HepG2 (cell line): Measurements from ENCODE around the gene PLXNC1. TPM values are rescaled to one million over a fixed set of nuclear protein-coding genes. Genes with fewer than 3 reads are reported as not detected.
A peak's percentile ranks its signal among the peaks of the same experiment; 100 is the strongest.

ENCODE experiments used
- CCDC6 ChIP-seq: sonication (generic); formaldehyde crosslinking; IDR thresholded peaks from 2 replicates; pipeline ENCODE4 v1.8.1; 2022; ENCODE audit warnings: mild to moderate bottlenecking, missing genetic modification reagents, moderate library complexity
- E2F5 ChIP-seq: sonication (generic); formaldehyde crosslinking; conservative IDR thresholded peaks from 2 replicates; pipeline ENCODE4 v1.4.0; 2020; ENCODE audit warnings: missing genetic modification reagents
- FOSL2 ChIP-seq: sonication (generic); formaldehyde crosslinking; IDR thresholded peaks from 2 replicates; pipeline ENCODE4 v1.4.0; 2020; ENCODE audit warnings: missing genetic modification reagents
- ISL2 ChIP-seq: sonication (generic); formaldehyde crosslinking; IDR thresholded peaks from 2 replicates; pipeline ENCODE4 v1.5.0; 2020; ENCODE audit warnings: missing genetic modification reagents
- MED1 ChIP-seq: sonication (generic); formaldehyde crosslinking; IDR thresholded peaks from 2 replicates; pipeline ENCODE4 v1.4.0; 2020; ENCODE audit warnings: missing genetic modification reagents
- MYNN ChIP-seq: sonication (generic); formaldehyde crosslinking; IDR thresholded peaks from 2 replicates; pipeline ENCODE4 v1.4.0; 2020; ENCODE audit warnings: mild to moderate bottlenecking, low read depth, missing genetic modification reagents
- NBN ChIP-seq: fragments of 450-650 bp; conservative IDR thresholded peaks from 2 replicates; pipeline ENCODE4 v1.6.1; 2017
- NR2F6 ChIP-seq, 2 experiments: IDR thresholded peaks; 2 replicates each; pipeline ENCODE4 v1.6.1; 2016; ENCODE audit warnings: antibody characterized with exemption in 1 of 2, mild to moderate bottlenecking in 1 of 2
- PAXIP1 ChIP-seq: sonication (generic); formaldehyde crosslinking; conservative IDR thresholded peaks from 2 replicates; pipeline ENCODE4 v1.4.0; 2020; ENCODE audit warnings: mild to moderate bottlenecking, missing genetic modification reagents, moderate library complexity
- SKI ChIP-seq: fragments of 450-650 bp; IDR thresholded peaks from one replicate; pipeline ENCODE4 v1.6.1; 2018; ENCODE audit warnings: mild to moderate bottlenecking; ENCODE audit not compliant: partially characterized antibody
- TEAD2 ChIP-seq: sonication (generic); formaldehyde crosslinking; IDR thresholded peaks from 2 replicates; pipeline ENCODE4 v1.9.0; 2021; ENCODE audit warnings: missing genetic modification reagents
- ZFP37 ChIP-seq: sonication (generic); formaldehyde crosslinking; IDR thresholded peaks from 2 replicates; pipeline ENCODE4 v1.4.0; 2020; ENCODE audit warnings: missing genetic modification reagents, borderline replicate concordance
- ZFX ChIP-seq: sonication (generic); formaldehyde crosslinking; IDR thresholded peaks from 2 replicates; pipeline ENCODE4 v1.4.0; 2020; ENCODE audit warnings: mild to moderate bottlenecking, low read depth, missing genetic modification reagents, moderate library complexity
- ZHX2 ChIP-seq, 2 experiments: sonication (generic) in 1 of 2; formaldehyde crosslinking in 1 of 2; IDR thresholded peaks; 2 replicates each; pipeline versions ENCODE4 v1.6.1 to v1.9.0; 2014 to 2022; ENCODE audit warnings: antibody characterized with exemption in 1 of 2, borderline replicate concordance in 1 of 2, inconsistent platforms in 1 of 2, low read depth in 1 of 2, missing genetic modification reagents in 1 of 2
- ZNF253 ChIP-seq: sonication (generic); formaldehyde crosslinking; IDR thresholded peaks from 2 replicates; pipeline ENCODE4 v1.8.0; 2022; ENCODE audit warnings: mild to moderate bottlenecking, missing genetic modification reagents, borderline replicate concordance
- ZNF362 ChIP-seq: sonication (generic); formaldehyde crosslinking; IDR thresholded peaks from 2 replicates; pipeline ENCODE4 v1.4.0; 2020; ENCODE audit warnings: missing genetic modification reagents, mild to moderate bottlenecking, borderline replicate concordance
- ZNF841 ChIP-seq: sonication (generic); formaldehyde crosslinking; IDR thresholded peaks from 2 replicates; pipeline ENCODE4 v1.8.1; 2023; ENCODE audit warnings: missing genetic modification reagents, borderline replicate concordance
- polyA plus RNA-seq, 8 experiments: library from polyadenylated mRNA; depleted of rRNA in 3 of 8; stranded (reverse) in 7 of 8; unstranded in 1 of 8; fragments of >200 nt; fragmentation: Illumina TruSeq in 4 of 8; extraction: Trizol in 4 of 8; gene quantifications; 2 replicates each; pipeline versions ENCODE4 v1.2.1 to v1.2.3, GENCODE V29; 2011 to 2016; ENCODE audit warnings: low read depth in 4 of 8, missing spikeins in 1 of 8, mixed read lengths in 1 of 8; ENCODE audit not compliant: insufficient read depth in 1 of 8
- total RNA-seq, 5 experiments: library from RNA; depleted of rRNA; stranded (reverse); fragments of >200 nt; fragmentation: Illumina TruSeq; extraction: Trizol; gene quantifications; 2 replicates each; pipeline ENCODE4 v1.2.3, GENCODE V29; 2016; ENCODE audit warnings: low read depth in 1 of 5

The PLXNC1 gene
- total and polyA plus RNA-seq, 2 of the 13 experiments (the other 11 are each of a cell fraction or from before 2014, with no cell fraction given), result 6.6 to 11.2 TPM

- TF ChIP-seq PAXIP1 (CRISPR knock-in tag), result peak; percentile 24; the same call in 1 of the 2 replicates
- no peak for TF ChIP-seq NR2F6 (IDR thresholded peaks at IDR 0.05)
- TF ChIP-seq NR2F6 (CRISPR knock-in tag; IDR thresholded peaks at IDR 0.05), result 0 out of 2 replicates have a peak, but pooled peaks have one; percentile 36
- TF ChIP-seq SKI, result no peak
- TF ChIP-seq TEAD2 (CRISPR knock-in tag), result no peak
- no peak for TF ChIP-seq ZFP37 (CRISPR knock-in tag)
- no peak for TF ChIP-seq E2F5 (CRISPR knock-in tag)
- TF ChIP-seq ZNF253 (CRISPR knock-in tag), result no peak
- TF ChIP-seq ZFX (CRISPR knock-in tag), result no peak
- TF ChIP-seq ISL2 (CRISPR knock-in tag), result no peak
- peak; percentile 31; the same call in 1 of the 2 replicates for TF ChIP-seq FOSL2 (CRISPR knock-in tag)
- TF ChIP-seq ZNF362 (CRISPR knock-in tag), result no peak
- no peak for TF ChIP-seq ZNF841 (CRISPR knock-in tag)
- TF ChIP-seq ZHX2 (IDR thresholded peaks at IDR 0.05; ENCODE audit: low read depth), result no peak
- no peak for TF ChIP-seq ZHX2 (CRISPR knock-in tag; IDR thresholded peaks at IDR 0.05; ENCODE audit: borderline replicate concordance)
- TF ChIP-seq MYNN (CRISPR knock-in tag), result no peak
- no peak for TF ChIP-seq CCDC6
- no peak for TF ChIP-seq NBN
- TF ChIP-seq MED1 (CRISPR knock-in tag), result peak; percentile 41; the same call in 1 of the 2 replicates
Observed at GRCh38 chr12:94169966-94170689, 21.8 kb downstream of the PLXNC1 start (continued).
